Suppressor macrophage treated with lipopolysaccharide for 1 hour (primary cell): Measurements from ENCODE around the gene CACNA1C.
A peak's percentile ranks its signal among the peaks of the same experiment; 100 is the strongest.

Experiments
- DNase-seq, 3 donors: peaks; one replicate each; pipeline ENCODE4 v3.0.0-alpha.2; 2020 to 2022

The CACNA1C gene

DNA sequence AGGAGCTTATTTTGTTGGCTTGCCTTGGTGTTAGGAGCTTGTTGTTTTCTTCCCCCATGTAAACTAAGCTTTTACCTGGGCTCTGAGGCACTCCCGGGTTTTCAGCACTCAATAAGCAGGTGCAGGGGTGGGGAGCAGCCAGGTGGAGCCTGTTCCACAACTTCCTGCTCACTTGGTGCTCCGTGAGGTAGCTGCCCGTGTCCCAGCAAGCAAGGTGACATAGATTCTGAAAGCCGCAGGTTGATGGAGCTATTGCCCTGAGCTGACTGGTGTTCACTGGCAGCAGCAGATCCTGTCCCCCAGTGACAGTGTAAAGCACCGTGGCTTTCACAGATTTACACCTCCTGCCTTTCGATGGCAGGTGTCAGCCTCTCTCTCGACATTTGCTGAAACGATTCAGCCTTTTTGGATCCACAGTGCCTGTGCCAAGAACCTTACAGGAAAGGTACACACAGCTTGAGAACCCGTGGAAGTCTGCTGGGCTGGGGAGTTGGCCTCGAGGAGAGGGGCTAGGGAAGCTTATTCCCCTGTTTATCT lies 446.2 kb downstream of the CACNA1C start:
- DNase-seq, result no peak

DNA sequence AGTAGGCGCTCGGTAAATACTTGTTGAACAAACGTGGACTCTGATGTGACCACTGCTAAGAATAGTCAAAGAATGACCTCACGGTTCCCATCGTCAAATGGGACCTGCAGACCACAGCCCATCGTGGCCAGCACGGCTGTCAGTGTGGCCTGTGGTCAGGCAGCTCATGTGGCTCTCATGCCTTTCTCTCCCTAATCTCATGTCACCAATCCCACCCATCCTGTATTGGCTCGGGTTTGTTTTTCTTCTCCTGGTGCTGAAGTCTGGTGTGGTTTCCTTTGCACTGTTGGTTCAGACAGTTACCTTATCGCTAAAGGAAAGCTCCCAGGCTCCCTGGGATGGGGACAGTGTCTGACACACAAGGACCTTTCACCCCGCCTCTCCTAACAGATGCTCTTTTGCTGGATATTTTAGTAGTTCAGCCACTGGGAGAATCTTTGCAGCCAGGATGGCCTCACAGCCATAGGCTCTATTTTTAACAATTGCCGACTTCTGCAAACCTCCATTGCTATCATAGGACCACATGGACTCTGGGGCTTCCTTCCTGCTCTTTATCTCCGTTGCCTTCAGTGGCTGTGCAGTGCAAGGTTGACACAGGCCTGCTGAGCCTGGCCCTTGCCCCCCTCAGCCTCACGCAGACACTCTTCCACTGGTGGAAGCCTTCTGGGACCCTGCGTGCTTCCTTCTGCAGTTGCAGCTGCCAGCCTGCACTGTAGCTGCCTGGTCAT lies 448.8 kb downstream of the CACNA1C start:
- DNase-seq, result peak in 1 of 3 donors; percentile 21

DNA sequence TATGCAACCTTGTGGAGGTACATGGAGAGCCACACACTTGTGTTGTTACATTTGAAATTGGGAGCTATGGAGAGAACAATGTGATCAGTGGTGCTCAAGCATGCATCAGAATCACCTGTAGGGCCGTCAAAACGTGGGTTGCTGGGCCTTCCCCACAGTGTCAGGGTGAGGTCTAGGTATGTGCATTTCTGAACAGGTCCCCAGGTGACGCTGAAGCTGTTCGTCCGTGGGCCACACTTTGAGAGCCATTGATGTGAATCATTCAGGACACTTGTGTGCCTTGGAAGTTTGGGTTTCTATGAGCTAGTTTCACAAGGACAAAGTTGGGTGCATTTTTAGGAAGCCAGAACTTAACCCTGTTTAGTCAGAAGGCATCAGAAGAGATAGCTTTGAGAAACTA lies 450.2 kb downstream of the CACNA1C start:
- no peak for DNase-seq

DNA sequence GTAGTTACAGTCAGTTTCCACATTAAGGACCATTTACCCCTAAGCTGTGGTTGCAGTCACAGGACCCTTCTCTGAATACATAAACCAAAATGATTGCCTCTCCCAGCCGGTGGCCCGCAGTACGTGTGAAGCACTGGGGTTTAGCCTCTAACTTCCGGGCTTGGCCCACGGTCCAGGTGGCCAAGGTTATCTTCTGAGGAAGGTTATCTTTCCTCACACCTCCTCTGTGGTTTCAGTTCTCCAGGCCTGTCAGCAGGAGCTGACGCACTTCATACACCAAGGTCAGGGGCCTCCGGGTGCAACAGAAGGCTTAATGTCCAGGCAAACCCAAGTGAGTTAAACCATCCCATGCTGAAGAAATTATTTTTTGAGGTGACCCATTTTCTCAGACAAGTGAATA lies 451.0 kb downstream of the CACNA1C start:
- no peak for DNase-seq

DNA sequence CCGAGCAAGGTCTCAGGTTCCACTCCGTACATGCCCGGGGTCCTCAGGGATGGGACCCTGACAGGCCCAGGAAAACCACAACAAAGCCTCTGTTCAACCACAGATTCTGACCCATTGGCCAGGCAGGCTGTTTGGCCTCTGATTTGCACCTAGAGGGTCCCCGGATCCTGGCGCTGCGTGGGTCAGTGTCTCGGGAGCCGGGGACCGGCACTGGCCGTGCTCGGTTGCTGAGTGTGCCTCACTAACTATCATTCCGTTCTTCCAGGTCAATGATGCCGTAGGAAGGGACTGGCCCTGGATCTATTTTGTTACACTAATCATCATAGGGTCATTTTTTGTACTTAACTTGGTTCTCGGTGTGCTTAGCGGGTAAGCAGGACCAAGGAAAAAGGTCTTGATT lies 451.8 kb downstream of the CACNA1C start:
- no peak for DNase-seq

DNA sequence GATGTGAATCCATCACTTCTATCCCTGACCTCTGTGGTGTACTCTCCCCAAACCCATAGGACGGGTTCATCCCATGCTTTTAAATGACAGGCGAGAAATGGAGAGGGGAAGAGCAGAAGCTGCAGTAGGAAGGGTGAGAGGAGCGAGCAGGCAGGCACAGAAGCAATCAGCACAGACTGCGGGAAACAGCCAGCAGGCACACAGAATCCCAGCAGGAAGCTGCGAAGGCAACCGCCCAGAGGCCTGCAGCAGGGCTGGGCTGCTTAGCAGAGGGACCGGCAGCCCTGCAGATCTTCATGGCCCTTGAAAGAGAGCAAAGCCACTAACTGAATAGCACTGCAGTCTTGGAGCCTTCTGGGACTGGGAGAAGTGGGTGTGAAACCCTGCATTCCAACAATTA lies 455.0 kb downstream of the CACNA1C start:
- no peak for DNase-seq

DNA sequence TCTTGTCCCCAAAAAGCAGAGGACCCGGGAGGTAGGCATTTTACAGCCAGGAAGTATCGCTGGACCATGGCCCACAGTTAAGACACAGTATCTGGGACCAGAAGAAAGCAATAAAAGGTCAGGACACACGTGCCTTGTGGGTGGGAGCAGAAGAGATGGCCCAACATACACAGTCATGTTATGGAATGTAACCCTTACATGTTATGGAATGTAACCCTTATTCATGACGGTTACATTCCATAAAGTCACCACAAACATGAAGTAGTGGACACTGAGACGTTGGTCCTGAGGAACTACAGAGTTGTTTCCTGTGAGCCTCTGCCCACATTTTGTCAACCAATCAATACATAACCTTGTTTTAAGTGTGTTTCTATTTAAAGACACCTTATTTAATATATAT lies 456.4 kb downstream of the CACNA1C start:
- no peak for DNase-seq

DNA sequence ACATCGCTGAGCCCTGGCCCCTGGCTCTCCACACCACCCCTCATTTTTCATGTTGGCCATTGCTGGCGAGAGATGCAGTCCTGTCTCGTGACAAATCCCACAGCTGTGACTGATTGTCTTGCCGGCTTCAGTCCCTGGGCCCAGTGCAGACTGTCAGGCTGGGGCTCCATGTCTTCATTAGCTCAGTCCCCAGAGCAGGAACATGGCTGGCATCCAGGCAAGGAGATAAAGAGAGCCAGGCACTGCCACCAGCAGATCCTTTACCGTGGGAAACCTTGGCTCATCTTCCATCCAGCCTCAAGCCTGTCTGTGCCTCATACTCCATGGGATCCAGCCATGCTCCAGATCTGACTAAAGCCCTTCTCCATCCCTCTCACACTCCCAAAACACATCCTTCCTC lies 457.3 kb downstream of the CACNA1C start:
- DNase-seq, result no peak

DNA sequence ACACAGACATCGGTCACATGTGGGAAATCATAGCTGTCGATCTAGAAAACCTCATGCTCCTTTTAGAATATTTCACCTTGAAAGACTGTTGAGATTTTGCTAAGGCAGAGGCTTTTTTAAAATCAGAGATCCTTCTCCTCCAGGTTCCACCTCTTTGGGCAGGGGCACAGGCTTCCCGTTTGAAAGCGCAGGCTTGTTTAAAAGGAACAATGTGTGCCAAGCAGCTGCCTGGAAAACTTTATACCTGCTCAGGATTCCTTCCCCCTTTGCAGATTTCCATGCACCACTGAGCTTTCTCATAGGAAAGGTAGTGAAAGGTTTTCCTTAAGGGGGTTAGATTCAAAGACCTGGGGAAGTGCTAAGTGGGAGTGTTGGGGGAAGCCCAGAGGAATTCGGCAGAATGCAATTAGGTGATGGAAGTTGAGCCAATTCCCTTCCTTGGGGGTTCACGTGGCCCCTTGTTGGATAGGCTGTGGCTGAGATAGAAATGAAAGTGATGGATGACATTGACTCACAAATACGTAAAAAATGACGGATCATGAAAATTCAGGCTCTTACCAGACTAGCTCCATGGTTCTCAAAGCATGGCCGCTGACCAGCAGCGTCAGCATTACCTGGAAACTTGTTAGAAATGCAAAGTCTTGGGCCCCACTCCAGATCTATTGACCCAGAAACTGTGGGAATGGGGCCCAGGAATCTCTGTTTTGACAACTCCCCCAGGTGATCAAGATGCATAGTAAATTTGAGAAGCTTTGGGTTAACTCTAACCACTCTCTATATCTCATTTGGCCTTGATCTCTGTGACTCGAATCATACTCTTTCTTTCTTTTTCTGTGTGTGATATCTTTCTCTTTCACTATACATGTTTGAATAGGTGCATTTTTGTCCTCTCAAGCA lies 460.6 kb downstream of the CACNA1C start:
- no peak for DNase-seq

DNA sequence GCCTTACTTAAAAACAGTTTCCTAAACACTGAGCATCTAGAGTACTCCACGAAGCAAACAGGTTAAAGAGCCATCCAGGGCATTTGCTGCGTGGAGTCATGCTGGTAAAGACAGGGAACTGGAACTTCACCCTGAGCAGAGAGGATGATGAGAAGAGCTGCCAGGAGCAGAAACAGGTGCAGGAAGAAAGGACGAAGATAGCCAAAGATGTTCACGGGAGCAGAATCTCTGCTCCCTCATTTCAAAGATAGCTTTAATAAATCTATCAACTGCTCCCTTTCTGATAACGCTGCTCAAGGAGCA lies 461.2 kb downstream of the CACNA1C start:
- DNase-seq, result no peak

DNA sequence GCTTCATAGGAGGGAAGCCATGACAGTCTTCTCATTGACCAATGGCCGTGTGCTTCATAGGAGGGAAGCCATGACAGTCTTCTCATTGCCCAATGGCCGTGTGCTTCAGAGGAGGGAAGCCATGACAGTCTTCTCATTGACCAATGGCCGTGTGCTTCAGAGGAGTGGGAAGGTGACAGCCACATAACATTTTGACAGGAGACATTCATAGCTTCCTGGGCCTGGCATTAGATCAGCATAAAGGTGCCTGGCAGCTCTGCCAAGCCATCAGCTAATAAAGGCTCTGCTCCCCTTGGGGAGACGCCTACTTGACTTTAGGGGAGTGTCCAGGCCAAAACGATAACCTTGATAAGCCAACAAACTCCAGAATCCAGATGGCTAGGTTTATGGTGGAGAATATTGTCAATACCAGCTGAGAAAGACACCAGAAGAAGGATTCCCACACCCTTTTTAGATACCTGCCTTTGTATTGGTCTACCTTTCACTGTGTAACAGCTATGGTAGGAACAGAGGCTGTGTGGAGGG lies 468.0 kb downstream of the CACNA1C start:
- no peak for DNase-seq

DNA sequence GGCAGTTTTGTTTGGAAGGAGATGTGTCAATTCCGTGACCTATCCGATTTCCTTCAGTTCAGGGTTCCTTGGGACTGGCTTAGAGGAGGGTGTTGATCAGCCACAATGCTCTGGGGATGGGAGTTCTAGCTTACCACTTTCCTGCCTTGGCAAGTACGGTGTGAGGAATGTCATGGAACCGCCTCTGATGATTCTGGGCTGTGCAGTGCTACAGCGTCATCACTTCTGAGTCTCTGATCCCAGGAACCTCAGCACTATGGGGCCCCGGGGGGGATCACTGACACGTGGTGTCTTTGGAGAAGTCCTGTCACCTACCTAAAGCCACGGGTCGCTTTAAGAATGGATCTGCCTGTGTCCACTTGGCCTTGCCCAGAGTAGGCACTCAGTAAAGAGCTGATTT lies 470.5 kb downstream of the CACNA1C start:
- no peak for DNase-seq

DNA sequence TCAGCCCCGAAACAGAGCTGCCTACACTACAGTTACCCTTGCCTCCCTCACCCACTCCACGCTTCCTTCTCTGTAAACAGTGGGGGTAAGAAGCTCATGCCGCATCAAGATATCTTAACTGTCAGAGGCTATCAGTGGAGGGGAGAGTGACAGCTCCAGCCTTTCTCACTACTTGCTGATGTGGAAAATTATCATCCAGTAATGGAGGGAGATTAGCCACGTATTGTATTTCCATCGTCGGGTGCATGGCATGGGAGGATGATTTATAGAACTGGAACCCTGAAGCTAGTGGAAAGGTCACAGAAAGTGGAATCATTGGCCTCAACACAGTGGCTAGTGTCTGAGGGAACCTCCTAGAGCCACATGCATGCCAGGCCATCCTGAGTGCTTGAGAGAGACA lies 471.1 kb downstream of the CACNA1C start:
- DNase-seq, result no peak

DNA sequence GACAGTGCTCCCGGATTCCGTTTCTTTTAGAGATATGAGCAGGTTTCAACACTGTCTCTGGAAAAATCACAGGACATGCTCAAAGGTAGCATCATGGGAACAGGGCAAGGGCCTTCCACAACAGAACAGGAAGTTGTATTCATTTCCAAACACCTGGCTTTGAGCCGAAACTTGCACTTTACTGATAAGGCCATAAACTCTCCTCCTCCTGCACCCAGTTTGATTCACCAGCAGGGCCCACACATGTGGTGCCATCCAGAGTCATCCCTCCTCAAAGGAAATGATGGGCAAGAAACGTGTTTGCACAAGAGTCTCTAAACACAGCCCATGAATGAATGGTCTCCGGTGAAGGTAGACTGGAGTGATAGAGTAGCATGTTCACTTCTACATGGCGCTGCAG lies 473.6 kb downstream of the CACNA1C start:
- no peak for DNase-seq

DNA sequence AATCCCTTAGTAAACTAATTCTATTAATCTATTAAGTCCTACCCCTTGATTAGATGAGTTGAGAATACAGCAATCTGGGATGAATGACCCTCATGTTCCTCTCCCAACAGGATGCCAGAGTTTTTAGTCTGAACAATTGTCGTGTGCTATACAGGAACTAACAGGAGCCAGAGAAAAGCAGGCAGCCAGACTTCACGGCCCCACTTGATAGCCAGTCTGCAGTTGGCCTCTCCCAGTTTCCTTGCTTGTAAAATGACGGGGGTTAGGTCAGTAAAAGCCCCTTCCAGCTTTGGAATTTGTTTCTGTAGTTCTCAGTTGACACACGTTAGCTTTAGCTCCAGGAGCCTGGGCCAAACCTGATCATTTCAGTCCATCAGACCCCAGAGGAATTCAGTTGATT lies 475.2 kb downstream of the CACNA1C start:
- no peak for DNase-seq

DNA sequence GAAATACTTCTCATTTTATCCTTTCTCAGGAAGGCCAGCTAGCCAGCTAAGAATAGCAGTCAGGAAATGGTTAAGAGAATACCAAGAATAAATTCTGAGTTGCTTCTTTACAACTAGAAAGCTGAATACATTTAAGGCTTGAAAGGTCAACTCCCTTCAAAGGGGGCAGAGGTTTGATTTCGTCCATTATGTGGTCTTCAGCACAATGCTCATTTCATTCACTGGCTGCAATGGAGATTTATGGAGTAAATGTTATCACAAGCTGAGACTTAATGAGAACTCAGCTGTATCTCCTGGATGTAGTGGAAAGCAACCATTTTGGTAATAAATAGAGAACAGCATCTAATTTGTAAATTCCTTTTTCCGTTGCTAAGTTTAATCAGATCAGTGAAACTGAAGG lies 477.0 kb downstream of the CACNA1C start:
- no peak for DNase-seq

DNA sequence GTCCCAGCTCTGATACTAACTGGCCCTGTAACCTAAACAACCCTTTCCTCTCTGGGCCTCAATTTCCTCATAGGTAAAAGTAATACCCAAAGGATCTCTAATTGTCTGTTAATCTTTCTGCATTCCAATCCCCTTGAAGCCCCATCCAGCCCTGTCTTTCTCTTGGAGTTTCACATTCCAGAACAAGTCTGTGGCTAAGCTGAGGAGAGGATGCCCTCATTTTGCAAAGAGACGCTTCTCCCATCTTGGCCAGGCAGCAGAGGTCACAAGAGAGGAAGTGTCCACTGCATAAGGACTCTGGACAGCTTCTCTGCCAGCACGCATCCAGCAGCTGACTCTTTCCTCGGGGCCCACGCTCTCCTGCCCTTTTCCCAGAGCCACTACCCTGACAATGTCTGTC lies 478.6 kb downstream of the CACNA1C start:
- DNase-seq, result no peak

DNA sequence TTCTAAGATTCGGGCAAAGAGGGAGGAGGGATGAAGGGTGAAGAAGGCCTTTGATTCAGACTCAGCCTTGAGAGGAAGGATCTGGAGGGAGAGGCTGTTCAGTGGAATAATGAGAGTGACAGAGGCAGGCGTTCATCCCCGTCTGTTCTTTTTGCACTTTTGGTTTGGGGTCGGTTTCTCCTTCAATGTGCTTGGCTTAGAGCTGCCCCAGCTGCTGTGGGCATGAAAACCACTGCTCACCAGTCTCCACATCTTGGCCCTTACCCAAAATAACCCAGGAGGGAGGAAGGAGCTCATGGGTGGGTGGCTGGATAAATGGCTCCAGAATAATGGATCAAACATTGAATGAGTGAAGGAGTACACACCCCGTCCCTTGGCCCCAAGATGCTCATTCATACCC lies 480.2 kb downstream of the CACNA1C start:
- no peak for DNase-seq

DNA sequence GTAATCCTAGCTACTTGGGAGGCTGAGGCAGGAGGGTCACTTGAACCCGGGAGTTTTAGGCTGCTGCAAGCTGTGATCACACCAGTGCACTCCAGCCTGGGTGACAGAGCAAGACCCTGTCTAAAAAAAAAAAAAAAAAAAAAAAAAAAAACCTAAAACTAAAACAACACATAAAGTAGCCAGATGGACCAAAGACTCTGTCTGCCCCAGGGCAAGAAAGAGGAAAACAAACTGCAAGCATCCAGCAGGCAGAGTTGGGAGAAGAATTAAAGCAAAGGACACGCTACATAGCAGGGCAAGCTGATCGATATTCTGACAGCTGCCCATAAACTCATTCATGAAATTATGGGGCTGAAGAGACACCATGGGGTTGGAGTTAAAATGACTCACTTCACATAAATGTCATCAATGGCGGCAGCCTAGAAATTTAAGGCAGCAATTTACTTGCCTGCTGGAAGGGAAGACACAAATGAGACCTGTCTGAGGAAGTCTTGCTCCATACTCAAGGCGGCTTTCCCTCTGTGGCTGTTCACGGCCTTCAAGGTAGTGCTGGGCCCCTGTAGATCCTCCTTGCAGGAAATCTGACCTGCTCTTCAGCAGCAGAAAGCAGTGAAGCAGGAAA lies 482.9 kb downstream of the CACNA1C start:
- no peak for DNase-seq

DNA sequence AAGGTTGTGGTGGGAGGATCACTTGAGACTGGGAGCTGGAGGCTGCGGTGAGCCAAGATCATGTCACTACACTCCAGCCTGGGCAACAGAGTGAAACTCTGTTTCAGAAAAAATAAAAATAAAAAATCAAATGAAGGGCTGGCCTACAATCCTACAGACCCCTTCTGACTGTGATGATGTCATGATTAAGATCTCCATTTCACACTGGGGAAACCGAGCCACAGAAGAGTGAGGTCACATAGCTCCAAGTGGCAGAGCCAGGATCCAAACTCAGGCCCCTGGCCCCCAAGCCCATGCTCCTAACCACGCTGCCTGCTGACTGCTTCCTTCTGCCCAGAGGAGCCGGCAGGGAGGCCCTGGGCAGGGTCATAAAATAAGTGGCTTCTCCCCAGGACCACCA lies 483.9 kb downstream of the CACNA1C start:
- no peak for DNase-seq

DNA sequence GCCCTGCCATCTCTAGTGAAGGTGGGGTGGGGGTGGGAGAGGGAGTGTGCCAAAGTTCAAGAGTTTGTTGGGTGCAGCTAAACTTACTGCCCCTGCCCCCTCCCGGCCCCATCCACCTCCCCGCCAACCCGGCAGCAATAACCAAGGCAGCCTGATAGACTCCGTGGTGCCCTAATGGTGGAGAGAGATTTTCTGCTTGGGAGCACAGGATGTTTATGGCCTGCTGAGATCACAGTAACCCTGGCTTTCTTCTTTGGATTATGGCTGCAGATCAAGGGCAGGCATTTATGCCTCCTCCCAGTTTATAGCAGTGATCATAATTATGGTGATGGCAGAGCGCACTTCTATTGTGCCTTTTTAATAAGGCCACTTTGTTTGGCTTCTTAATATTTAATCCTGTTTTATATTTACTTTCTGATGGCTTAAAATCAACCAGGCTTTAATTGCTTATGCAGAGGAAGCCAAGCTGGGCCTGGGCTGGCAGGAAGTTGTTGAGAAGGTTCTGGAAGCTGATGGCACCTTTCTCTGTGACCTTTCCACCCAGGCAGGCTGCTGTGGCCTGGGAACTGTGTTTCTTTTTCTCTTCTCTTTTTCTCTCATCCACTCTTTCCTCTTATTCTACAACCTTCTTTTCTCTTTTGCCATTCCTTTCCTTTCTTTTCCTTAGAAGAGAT lies 485.2 kb downstream of the CACNA1C start:
- DNase-seq, result no peak

DNA sequence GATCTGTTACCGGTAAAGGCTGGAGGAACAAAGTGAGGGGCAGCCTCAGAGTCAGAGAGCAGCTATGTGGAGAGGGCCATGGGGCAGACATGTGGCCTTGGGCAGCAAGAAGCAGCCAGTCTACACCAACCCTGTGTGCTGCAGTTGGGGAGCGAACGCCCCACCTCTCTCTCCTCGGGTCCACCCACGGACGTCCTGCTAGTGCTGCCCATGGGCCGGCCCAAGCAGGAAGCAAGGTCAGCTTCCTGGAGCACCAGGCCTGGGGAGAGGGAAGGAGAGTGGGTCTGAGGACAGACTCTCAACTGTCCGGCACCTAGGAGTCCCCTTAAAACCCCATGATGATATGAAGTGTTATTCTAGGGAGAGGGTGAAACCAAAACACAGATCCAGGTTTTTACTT lies 487.2 kb downstream of the CACNA1C start:
- DNase-seq, result no peak

DNA sequence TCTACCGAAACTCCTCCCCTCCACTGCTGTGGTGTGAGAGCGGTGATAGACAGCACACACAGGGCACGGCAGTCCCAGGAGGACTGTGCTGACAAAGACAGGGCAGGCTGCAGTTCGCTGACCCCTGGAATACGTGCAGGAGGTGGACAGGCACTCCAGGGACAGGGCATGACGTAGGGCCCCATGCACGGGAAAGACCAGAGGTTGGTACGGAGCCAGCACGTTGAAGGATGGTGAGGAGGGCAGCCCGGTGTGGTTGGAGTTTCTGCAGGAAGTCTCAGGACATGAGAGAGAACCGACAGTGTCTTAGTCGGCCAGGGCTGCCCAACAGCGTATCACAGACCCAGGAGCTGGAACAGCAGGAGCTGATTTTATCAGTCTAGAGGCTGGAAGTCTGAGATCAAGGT lies 487.8 kb downstream of the CACNA1C start:
- no peak for DNase-seq
